Adrenal gland (tissue), 5 donors: ENCODE measurements around the gene CTBP1.

Experiments used
- POLR2A ChIP-seq, 2 donors: fragments of 450-650 bp; IDR thresholded peaks; one replicate each; pipeline ENCODE4 v1.6.1; 2017; ENCODE audit warnings: antibody characterized with exemption in 2 of 2, mild to moderate bottlenecking in 2 of 2, moderate library complexity in 1 of 2
- TF ChIP-seq, protein P1 (sequence below), 6 experiments: fragments of 450-650 bp in 4 of 6; fragments of 200-600 bp in 2 of 6; sonication (generic) in 1 of 6; IDR thresholded peaks; 1 replicate in 5 of 6; 2 replicates in 1 of 6; pipeline versions ENCODE4 v1.5.1 to v1.8.0; 2016 to 2021; ENCODE audit warnings: antibody characterized with exemption in 6 of 6, mild to moderate bottlenecking in 2 of 6, moderate library complexity in 1 of 6
- donor health status: DM: no; HTN: no; CAD: no.

DNA sequence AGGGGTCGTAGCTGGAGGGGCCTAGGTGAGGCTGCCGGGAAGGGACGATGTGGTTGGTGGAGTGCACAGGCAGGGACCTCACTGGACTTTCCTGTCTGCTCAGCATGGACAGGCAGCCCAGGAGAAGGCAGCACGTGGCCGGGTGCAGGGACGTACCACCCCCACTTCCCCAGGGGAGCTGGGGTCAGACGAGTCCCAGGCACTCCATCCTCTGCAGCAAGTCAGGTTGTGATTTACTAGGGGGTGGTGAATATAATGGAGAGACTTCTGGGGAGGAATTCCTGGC is 1.5 kb upstream of the CTBP1 start:
- TF ChIP-seq, protein P1, sequence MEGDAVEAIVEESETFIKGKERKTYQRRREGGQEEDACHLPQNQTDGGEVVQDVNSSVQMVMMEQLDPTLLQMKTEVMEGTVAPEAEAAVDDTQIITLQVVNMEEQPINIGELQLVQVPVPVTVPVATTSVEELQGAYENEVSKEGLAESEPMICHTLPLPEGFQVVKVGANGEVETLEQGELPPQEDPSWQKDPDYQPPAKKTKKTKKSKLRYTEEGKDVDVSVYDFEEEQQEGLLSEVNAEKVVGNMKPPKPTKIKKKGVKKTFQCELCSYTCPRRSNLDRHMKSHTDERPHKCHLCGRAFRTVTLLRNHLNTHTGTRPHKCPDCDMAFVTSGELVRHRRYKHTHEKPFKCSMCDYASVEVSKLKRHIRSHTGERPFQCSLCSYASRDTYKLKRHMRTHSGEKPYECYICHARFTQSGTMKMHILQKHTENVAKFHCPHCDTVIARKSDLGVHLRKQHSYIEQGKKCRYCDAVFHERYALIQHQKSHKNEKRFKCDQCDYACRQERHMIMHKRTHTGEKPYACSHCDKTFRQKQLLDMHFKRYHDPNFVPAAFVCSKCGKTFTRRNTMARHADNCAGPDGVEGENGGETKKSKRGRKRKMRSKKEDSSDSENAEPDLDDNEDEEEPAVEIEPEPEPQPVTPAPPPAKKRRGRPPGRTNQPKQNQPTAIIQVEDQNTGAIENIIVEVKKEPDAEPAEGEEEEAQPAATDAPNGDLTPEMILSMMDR (IDR thresholded peaks at IDR 0.05) = no peak
- TF ChIP-seq POLR2A (IDR thresholded peaks at IDR 0.05) = no peak
